Measurements from ENCODE around the gene KLRC4. TPM values are rescaled to one million over a fixed set of nuclear protein-coding genes. Genes with fewer than 3 reads are reported as not detected.

KLRC4 gene
- total and polyA plus RNA-seq, 2 donors (not counting 3 experiments of a cell fraction or from before 2014, with no cell fraction given): not detected

GRCh38 chr12:10362325-10362724 is 47.2 kb downstream of the KLRC4 start:
- dilution Hi-C loops (cut with MboI; ENCODE audit: extremely low pct_ligation_motif_present, low sequenced_read_pairs): no loop called here
- no TSS peak for BruUV-seq (replicated peaks)
- TF ChIP-seq GATA2 (IDR thresholded peaks at IDR 0.05; ENCODE audit: insufficient read depth, insufficient read length, low read depth, low read length) (no peak), MYC (IDR thresholded peaks at IDR 0.05; ENCODE audit: low read depth, low read length) (no peak)
- CTCF ChIA-PET: no interaction called here
- H4K20me1 ChIP-seq (replicated peaks; ENCODE audit: control insufficient read depth, extremely low read depth, insufficient read depth, low read length): no peaks in the 10 kb centered on the region
- H3K27ac ChIP-seq (ENCODE audit: insufficient read depth, low read depth, low read length): no peak overlapping the region
- peak overlapping the region; percentile 24 for H2AFZ ChIP-seq (ENCODE audit: low read depth, low read length)
- no peaks in the 10 kb centered on the region for H3K36me3 ChIP-seq (ENCODE audit: control insufficient read depth in 2 of 2, extremely low read depth in 1 of 2, insufficient read depth in 2 of 2, low read length in 2 of 2)
- H3K9me3 ChIP-seq (replicated peaks; ENCODE audit: control insufficient read depth, insufficient read depth, low read length): no peaks in the 10 kb centered on the region
- H3K4me3 ChIP-seq (replicated peaks in 1 of 3; ENCODE audit: insufficient read depth in 1 of 3, low read depth in 1 of 3, low read length in 3 of 3): no peak overlapping the region
- FAIRE-seq: no peak
- H3K79me2 ChIP-seq (ENCODE audit: control insufficient read depth, insufficient read depth, low read length): no peaks in the 10 kb centered on the region
- DNase-seq (ENCODE audit: low read depth, low spot score): no peak
- H3K27me3 ChIP-seq (ENCODE audit: control insufficient read depth in 2 of 2, insufficient read depth in 2 of 2, low read length in 2 of 2): no peaks in the 10 kb centered on the region
- POLR2A ChIA-PET: no interaction called here
- no peak overlapping the region for H3K9ac ChIP-seq (replicated peaks; ENCODE audit: extremely low read depth, insufficient read depth, low read length)
- peaks cover 26% of the 10 kb centered on the region for H3K4me1 ChIP-seq (ENCODE audit: control insufficient read depth, extremely low read depth, insufficient read depth, low read length)
- H3K9me1 ChIP-seq (replicated peaks; ENCODE audit: control insufficient read depth, extremely low read depth, insufficient read depth, low read length): no peaks in the 10 kb centered on the region
- H3K4me2 ChIP-seq (ENCODE audit: insufficient read depth, low read length): no peak overlapping the region
- intact Hi-C loops (cut with micrococcal nuclease): loop anchor here (10.0 kb wide), 1 partner anchor 348 kb away; the partner anchor contains the start of gene CLEC12B

GRCh38 chr12:10361622-10362021 is 47.9 kb downstream of the KLRC4 start:
- ChIA-PET CTCF (interaction anchor here (1.2 kb wide), 1 partner anchor 30 kb away, joined by 3 read pairs; no protein-coding TSS in a partner anchor), POLR2A (no interaction called here)
- no peak for DNase-seq (ENCODE audit: low read depth, low spot score)
- no peaks in the 10 kb centered on the region for H3K79me2 ChIP-seq (ENCODE audit: control insufficient read depth, insufficient read depth, low read length)
- FAIRE-seq: no peak
- H3K27me3 ChIP-seq (ENCODE audit: control insufficient read depth in 2 of 2, insufficient read depth in 2 of 2, low read length in 2 of 2): no peaks in the 10 kb centered on the region
- peaks cover 26% of the 10 kb centered on the region for H3K4me1 ChIP-seq (ENCODE audit: control insufficient read depth, extremely low read depth, insufficient read depth, low read length)
- H3K36me3 ChIP-seq (ENCODE audit: control insufficient read depth in 2 of 2, extremely low read depth in 1 of 2, insufficient read depth in 2 of 2, low read length in 2 of 2): no peaks in the 10 kb centered on the region
- H3K4me3 ChIP-seq (replicated peaks in 1 of 3; ENCODE audit: insufficient read depth in 1 of 3, low read depth in 1 of 3, low read length in 3 of 3): no peak overlapping the region
- intact Hi-C loops (cut with micrococcal nuclease): loop anchor here (10.0 kb wide), 1 partner anchor 347 kb away; the partner anchor contains the start of gene CLEC12B
- no peak overlapping the region for H3K4me2 ChIP-seq (ENCODE audit: insufficient read depth, low read length)
- no peak overlapping the region for H2AFZ ChIP-seq (ENCODE audit: low read depth, low read length)
- no peak overlapping the region for H3K27ac ChIP-seq (ENCODE audit: insufficient read depth, low read depth, low read length)
- no peaks in the 10 kb centered on the region for H3K9me3 ChIP-seq (replicated peaks; ENCODE audit: control insufficient read depth, insufficient read depth, low read length)
- no peak overlapping the region for H3K9ac ChIP-seq (replicated peaks; ENCODE audit: extremely low read depth, insufficient read depth, low read length)
- TF ChIP-seq POLR2A (IDR thresholded peaks at IDR 0.05; ENCODE audit: low read depth, low read length) (no peak), FOS (IDR thresholded peaks at IDR 0.05; ENCODE audit: borderline replicate concordance, insufficient read depth, low read length) (no peak), MYC (IDR thresholded peaks at IDR 0.05; ENCODE audit: low read depth, low read length) (no peak), POLR2AphosphoS5 (IDR thresholded peaks at IDR 0.05; ENCODE audit: insufficient read depth, low read depth, low read length) (no peak), GATA2 (IDR thresholded peaks at IDR 0.05; ENCODE audit: insufficient read depth, insufficient read length, low read depth, low read length) (no peak), CTCF (IDR thresholded peaks at IDR 0.05; ENCODE audit: extremely low read depth in 1 of 2, insufficient read depth in 1 of 2, low read depth in 1 of 2, low read length in 2 of 2) (no peak), EZH2 (IDR thresholded peaks at IDR 0.05; ENCODE audit: borderline replicate concordance, low read depth, low read length, severe bottlenecking) (no peak), JUN (IDR thresholded peaks at IDR 0.05; ENCODE audit: borderline replicate concordance, insufficient read depth, insufficient read length, low read depth) (no peak)
- TF ChIP-seq, protein P1, sequence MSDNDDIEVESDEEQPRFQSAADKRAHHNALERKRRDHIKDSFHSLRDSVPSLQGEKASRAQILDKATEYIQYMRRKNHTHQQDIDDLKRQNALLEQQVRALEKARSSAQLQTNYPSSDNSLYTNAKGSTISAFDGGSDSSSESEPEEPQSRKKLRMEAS (IDR thresholded peaks at IDR 0.05; ENCODE audit: insufficient read depth, insufficient read length): no peak
- no peaks in the 10 kb centered on the region for H3K9me1 ChIP-seq (replicated peaks; ENCODE audit: control insufficient read depth, extremely low read depth, insufficient read depth, low read length)
- dilution Hi-C loops (cut with MboI; ENCODE audit: extremely low pct_ligation_motif_present, low sequenced_read_pairs): no loop called here
- BruUV-seq (replicated peaks): no TSS peak
- no peaks in the 10 kb centered on the region for H4K20me1 ChIP-seq (replicated peaks; ENCODE audit: control insufficient read depth, extremely low read depth, insufficient read depth, low read length)

Data from endothelial cell of umbilical vein (primary cell).